HG02970 (cell line): ENCODE data around the gene SLC6A6.

Experiments
- ATAC-seq: cut with Tn5 transposase; IDR thresholded peaks from one replicate; pipeline ENCODE4 v1.9.1; 2021; ENCODE audit warnings: mild to moderate bottlenecking, moderate library complexity, moderate number of reproducible peaks; ENCODE audit not compliant: unreplicated experiment, low FRiP score

SLC6A6 gene

GRCh38 chr3:14525685-14526631 lies 123.6 kb downstream of the SLC6A6 start:
- no peak for ATAC-seq

GRCh38 chr3:14528081-14528480 lies 125.7 kb downstream of the SLC6A6 start:
- ATAC-seq, result no peak

GRCh38 chr3:14531856-14532395 lies 129.5 kb downstream of the SLC6A6 start:
- no peak for ATAC-seq

GRCh38 chr3:14532691-14533456 lies 130.5 kb downstream of the SLC6A6 start:
- no peak for ATAC-seq

GRCh38 chr3:14533457-14533958 lies 131.1 kb downstream of the SLC6A6 start:
- ATAC-seq, result no peak

- ATAC-seq, result no peak
Observed at GRCh38 chr3:14534516-14535191, 132.2 kb downstream of the SLC6A6 start.

GRCh38 chr3:14535616-14536015 lies 133.2 kb downstream of the SLC6A6 start:
- ATAC-seq, result no peak

GRCh38 chr3:14536055-14536815 lies 133.8 kb downstream of the SLC6A6 start:
- ATAC-seq, result no peak

- ATAC-seq, result no peak
Observed at GRCh38 chr3:14536837-14537589, 134.6 kb downstream of the SLC6A6 start.

GRCh38 chr3:14537590-14538450 lies 135.4 kb downstream of the SLC6A6 start:
- no peak for ATAC-seq

GRCh38 chr3:14538451-14539088 lies 136.2 kb downstream of the SLC6A6 start:
- ATAC-seq, result no peak
